SK-N-SH treated with all-trans-retinoic acid at 6 μM for 48 hours (cell line): ENCODE data around the gene PIM1.

Source experiments
- ATAC-seq: fragments of 200-7000 bp; cut with Tn5 transposase; 3 replicates; pipeline ENCODE4 v1.9.1; 2020; ENCODE audit warnings: mild to moderate bottlenecking, moderate library complexity
- ARNTL ChIP-seq: fragments of 450-650 bp; formaldehyde crosslinking; IDR thresholded peaks from 2 replicates; pipeline ENCODE4 v1.5.0; 2020; ENCODE audit warnings: low read depth, mild to moderate bottlenecking, moderate library complexity, borderline replicate concordance
- BACH2 ChIP-seq: fragments of 250-450 bp; sonication (Bioruptor Pico); IDR thresholded peaks from 2 replicates; pipeline ENCODE4 v1.9.0; 2021; ENCODE audit warnings: mild to moderate bottlenecking, borderline replicate concordance
- CSDC2 ChIP-seq: fragments of 250-450 bp; sonication (Bioruptor Pico); IDR thresholded peaks from 2 replicates; pipeline ENCODE4 v1.5.0; 2020; ENCODE audit warnings: mild to moderate bottlenecking, moderate library complexity
- GLIS3 ChIP-seq: fragments of 250-450 bp; sonication (Bioruptor Pico); IDR thresholded peaks from 2 replicates; pipeline ENCODE4 v1.5.0; 2020; ENCODE audit warnings: mild to moderate bottlenecking, moderate library complexity
- ISL1 ChIP-seq: fragments of 250-450 bp; sonication (Bioruptor Pico); IDR thresholded peaks from 2 replicates; pipeline ENCODE4 v2.1.2; 2022; ENCODE audit warnings: mild to moderate bottlenecking, moderate library complexity
- OSR1 ChIP-seq: fragments of 250-450 bp; sonication (Bioruptor Pico); IDR thresholded peaks from 2 replicates; pipeline ENCODE4 v1.8.0; 2022; ENCODE audit warnings: moderate library complexity, mild to moderate bottlenecking, inconsistent platforms
- PATZ1 ChIP-seq: fragments of 250-450 bp; sonication (Bioruptor Pico); IDR thresholded peaks from 2 replicates; pipeline ENCODE4 v1.8.0; 2020; ENCODE audit warnings: mild to moderate bottlenecking, moderate library complexity, borderline replicate concordance
- PPARA ChIP-seq: fragments of 250-450 bp; sonication (Bioruptor Pico); IDR thresholded peaks from 2 replicates; pipeline ENCODE4 v1.5.0; 2020; ENCODE audit warnings: mild to moderate bottlenecking, borderline replicate concordance
- RARB ChIP-seq: fragments of 250-450 bp; sonication (Bioruptor Pico); IDR thresholded peaks from 2 replicates; pipeline ENCODE4 v1.8.0; 2021; ENCODE audit warnings: mild to moderate bottlenecking, moderate library complexity
- TCF4 ChIP-seq: fragments of 250-450 bp; sonication (Bioruptor Pico); IDR thresholded peaks from 2 replicates; pipeline ENCODE4 v1.8.0; 2021; ENCODE audit warnings: mild to moderate bottlenecking, moderate library complexity, borderline replicate concordance
- TOX ChIP-seq: fragments of 250-450 bp; sonication (Bioruptor Pico); IDR thresholded peaks from 2 replicates; pipeline ENCODE4 v1.8.0; 2021; ENCODE audit warnings: mild to moderate bottlenecking, moderate library complexity, borderline replicate concordance
- TSHZ2 ChIP-seq: fragments of 250-450 bp; sonication (Bioruptor Pico); IDR thresholded peaks from 2 replicates; pipeline ENCODE4 v1.5.0; 2020; ENCODE audit warnings: mild to moderate bottlenecking, moderate library complexity
- ZC3H10 ChIP-seq: fragments of 250-450 bp; sonication (Bioruptor Pico); IDR thresholded peaks from 2 replicates; pipeline ENCODE4 v1.5.1; 2021; ENCODE audit warnings: mild to moderate bottlenecking, moderate library complexity
- ZFP3 ChIP-seq: fragments of 250-450 bp; sonication (Bioruptor Pico); IDR thresholded peaks from 2 replicates; pipeline ENCODE4 v1.5.0; 2020; ENCODE audit warnings: mild to moderate bottlenecking, moderate library complexity
- ZFP30 ChIP-seq: fragments of 450-650 bp; formaldehyde crosslinking; IDR thresholded peaks from 2 replicates; pipeline ENCODE4 v1.5.0; 2022; ENCODE audit warnings: mild to moderate bottlenecking, moderate library complexity
- ZNF565 ChIP-seq: fragments of 450-650 bp; formaldehyde crosslinking; conservative IDR thresholded peaks from 2 replicates; pipeline ENCODE4 v1.5.0; 2020; ENCODE audit warnings: low read depth, mild to moderate bottlenecking, moderate library complexity
- TF ChIP-seq, protein P1 (sequence below): fragments of 250-450 bp; sonication (Bioruptor Pico); IDR thresholded peaks from 2 replicates; pipeline ENCODE4 v1.5.1; 2020; ENCODE audit warnings: low read depth, mild to moderate bottlenecking, moderate library complexity
- TF ChIP-seq, protein P2 (sequence below): fragments of 250-450 bp; sonication (Bioruptor Pico); IDR thresholded peaks from 2 replicates; pipeline ENCODE4 v1.5.1; 2021; ENCODE audit warnings: mild to moderate bottlenecking, moderate library complexity
- TF ChIP-seq, protein P3 (sequence below): fragments of 250-450 bp; sonication (Bioruptor Pico); IDR thresholded peaks from 2 replicates; pipeline ENCODE4 v1.8.0; 2021; ENCODE audit warnings: low read depth, mild to moderate bottlenecking, moderate library complexity, borderline replicate concordance

PIM1 gene

DNA sequence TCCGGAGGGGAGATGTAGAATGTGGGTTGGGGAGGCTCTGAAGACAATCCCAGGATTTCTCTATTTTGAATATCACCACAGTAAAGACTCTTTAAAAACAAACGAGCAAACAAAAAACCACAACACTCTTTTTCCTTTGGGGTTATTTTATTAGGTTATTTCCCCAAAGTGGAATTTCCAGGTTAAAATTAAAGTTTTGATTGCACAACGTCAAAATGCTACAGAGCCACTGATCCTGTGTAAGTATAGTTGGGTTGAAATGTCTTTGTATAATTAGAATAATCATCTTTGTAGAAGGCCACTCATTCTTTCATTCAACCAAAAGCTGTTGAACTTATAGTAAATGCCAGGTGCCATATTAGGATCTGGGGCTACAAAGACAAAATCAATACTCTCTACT is 19.6 kb upstream of the PIM1 start:
- TF ChIP-seq ZFP3 (no peak), PATZ1 (CRISPR knock-in tag) (no peak), ARNTL (no peak), ZFP30 (CRISPR knock-in tag) (no peak), ZNF565 (CRISPR knock-in tag) (no peak), BACH2 (CRISPR knock-in tag) (no peak), OSR1 (CRISPR knock-in tag) (no peak), TSHZ2 (no peak), ZC3H10 (CRISPR knock-in tag) (no peak), CSDC2 (CRISPR knock-in tag) (no peak), PPARA (CRISPR knock-in tag) (no peak)
- TF ChIP-seq, protein P1, sequence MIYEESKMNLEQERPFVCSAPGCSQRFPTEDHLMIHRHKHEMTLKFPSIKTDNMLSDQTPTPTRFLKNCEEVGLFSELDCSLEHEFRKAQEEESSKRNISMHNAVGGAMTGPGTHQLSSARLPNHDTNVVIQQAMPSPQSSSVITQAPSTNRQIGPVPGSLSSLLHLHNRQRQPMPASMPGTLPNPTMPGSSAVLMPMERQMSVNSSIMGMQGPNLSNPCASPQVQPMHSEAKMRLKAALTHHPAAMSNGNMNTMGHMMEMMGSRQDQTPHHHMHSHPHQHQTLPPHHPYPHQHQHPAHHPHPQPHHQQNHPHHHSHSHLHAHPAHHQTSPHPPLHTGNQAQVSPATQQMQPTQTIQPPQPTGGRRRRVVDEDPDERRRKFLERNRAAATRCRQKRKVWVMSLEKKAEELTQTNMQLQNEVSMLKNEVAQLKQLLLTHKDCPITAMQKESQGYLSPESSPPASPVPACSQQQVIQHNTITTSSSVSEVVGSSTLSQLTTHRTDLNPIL, result no peak
- no peak for ATAC-seq

GRCh38 chr6:37155394-37156312 is 14.3 kb upstream of the PIM1 start:
- TF ChIP-seq GLIS3 (no peak), TSHZ2 (no peak), TCF4 (CRISPR knock-in tag) (no peak), ISL1 (no peak), ZFP30 (CRISPR knock-in tag) (no peak), RARB (CRISPR knock-in tag) (no peak), TOX (CRISPR knock-in tag) (no peak), OSR1 (CRISPR knock-in tag) (no peak)
- TF ChIP-seq, protein P1, result no peak
- TF ChIP-seq, protein P2, sequence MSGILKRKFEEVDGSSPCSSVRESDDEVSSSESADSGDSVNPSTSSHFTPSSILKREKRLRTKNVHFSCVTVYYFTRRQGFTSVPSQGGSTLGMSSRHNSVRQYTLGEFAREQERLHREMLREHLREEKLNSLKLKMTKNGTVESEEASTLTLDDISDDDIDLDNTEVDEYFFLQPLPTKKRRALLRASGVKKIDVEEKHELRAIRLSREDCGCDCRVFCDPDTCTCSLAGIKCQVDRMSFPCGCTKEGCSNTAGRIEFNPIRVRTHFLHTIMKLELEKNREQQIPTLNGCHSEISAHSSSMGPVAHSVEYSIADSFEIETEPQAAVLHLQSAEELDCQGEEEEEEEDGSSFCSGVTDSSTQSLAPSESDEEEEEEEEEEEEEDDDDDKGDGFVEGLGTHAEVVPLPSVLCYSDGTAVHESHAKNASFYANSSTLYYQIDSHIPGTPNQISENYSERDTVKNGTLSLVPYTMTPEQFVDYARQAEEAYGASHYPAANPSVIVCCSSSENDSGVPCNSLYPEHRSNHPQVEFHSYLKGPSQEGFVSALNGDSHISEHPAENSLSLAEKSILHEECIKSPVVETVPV (CRISPR knock-in tag), result no peak
- TF ChIP-seq, protein P3, sequence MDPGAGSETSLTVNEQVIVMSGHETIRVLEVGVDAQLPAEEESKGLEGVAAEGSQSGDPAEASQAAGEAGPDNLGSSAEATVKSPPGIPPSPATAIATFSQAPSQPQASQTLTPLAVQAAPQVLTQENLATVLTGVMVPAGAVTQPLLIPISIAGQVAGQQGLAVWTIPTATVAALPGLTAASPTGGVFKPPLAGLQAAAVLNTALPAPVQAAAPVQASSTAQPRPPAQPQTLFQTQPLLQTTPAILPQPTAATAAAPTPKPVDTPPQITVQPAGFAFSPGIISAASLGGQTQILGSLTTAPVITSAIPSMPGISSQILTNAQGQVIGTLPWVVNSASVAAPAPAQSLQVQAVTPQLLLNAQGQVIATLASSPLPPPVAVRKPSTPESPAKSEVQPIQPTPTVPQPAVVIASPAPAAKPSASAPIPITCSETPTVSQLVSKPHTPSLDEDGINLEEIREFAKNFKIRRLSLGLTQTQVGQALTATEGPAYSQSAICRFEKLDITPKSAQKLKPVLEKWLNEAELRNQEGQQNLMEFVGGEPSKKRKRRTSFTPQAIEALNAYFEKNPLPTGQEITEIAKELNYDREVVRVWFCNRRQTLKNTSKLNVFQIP, result no peak
- ATAC-seq, result no peak
